NCI-H460 (cell line): Measurements from ENCODE around the gene CCNF. TPM values are rescaled to one million over a fixed set of nuclear protein-coding genes. Genes with fewer than 3 reads are reported as not detected.
"Not testable (repeated sequence)": the region's sequence is repeated elsewhere in the genome, so short reads cannot be mapped to it uniquely, and the experiment has no call there.

Experiments
- DNase-seq: peaks from one replicate; pipeline ENCODE4 v3.0.0-alpha.2; 2016; ENCODE audit warnings: low read depth; ENCODE audit errors: extremely low read depth
- polyA plus RNA-seq: library from polyadenylated mRNA; depleted of rRNA; stranded (reverse); fragments of >200 nt; gene quantifications from 2 replicates; pipeline ENCODE4 v1.2.3, GENCODE V29; 2014; cell fraction: nucleus; rRNA removed
- total RNA-seq: library from RNA; depleted of rRNA; stranded (reverse); fragments of >200 nt; shearing (Covaris generic); gene quantifications from 2 replicates; pipeline ENCODE4 v1.2.3, GENCODE V29; 2014; rRNA removed

The CCNF gene, protein sequence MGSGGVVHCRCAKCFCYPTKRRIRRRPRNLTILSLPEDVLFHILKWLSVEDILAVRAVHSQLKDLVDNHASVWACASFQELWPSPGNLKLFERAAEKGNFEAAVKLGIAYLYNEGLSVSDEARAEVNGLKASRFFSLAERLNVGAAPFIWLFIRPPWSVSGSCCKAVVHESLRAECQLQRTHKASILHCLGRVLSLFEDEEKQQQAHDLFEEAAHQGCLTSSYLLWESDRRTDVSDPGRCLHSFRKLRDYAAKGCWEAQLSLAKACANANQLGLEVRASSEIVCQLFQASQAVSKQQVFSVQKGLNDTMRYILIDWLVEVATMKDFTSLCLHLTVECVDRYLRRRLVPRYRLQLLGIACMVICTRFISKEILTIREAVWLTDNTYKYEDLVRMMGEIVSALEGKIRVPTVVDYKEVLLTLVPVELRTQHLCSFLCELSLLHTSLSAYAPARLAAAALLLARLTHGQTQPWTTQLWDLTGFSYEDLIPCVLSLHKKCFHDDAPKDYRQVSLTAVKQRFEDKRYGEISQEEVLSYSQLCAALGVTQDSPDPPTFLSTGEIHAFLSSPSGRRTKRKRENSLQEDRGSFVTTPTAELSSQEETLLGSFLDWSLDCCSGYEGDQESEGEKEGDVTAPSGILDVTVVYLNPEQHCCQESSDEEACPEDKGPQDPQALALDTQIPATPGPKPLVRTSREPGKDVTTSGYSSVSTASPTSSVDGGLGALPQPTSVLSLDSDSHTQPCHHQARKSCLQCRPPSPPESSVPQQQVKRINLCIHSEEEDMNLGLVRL
- 21.2 and 22.1 TPM in 2 replicates for total RNA-seq
- polyA plus RNA-seq: 22.5 and 33.7 TPM in 2 replicates

GRCh38 chr16:2429034-2429770 lies at the start of gene CCNF:
Gene CCNF (plus strand): TSS chr16:2429447. CDS start chr16:2429482, 35 bp downstream.
- DNase-seq: peak; percentile 95

GRCh38 chr16:2383501-2383900 lies 45.7 kb upstream of the CCNF start:
- DNase-seq: no peak

GRCh38 chr16:2384426-2384825 lies 44.8 kb upstream of the CCNF start:
- no peak for DNase-seq

GRCh38 chr16:2385190-2385836 lies 43.9 kb upstream of the CCNF start:
- no peak for DNase-seq

DNA sequence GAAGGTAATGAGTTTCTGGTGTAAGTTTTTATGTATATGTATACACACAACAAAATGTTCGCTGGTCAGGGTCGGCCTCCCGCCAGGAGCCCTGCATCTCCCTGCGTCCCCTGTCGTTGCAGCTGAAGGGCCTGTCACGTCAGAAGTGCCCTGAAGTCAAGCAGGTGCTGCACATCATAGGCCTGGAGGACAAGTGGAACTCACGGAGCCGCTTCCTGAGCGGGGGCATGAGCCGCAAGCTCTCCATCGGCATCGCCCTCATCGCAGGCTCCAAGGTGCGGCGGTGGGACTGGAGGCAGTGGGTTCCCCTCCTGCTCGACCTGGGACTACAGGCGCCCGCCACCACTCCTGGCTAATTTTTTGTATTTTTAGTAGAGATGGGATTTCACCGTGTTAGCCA lies 43.3 kb upstream of the CCNF start:
- DNase-seq: not testable (repeated sequence)

- no peak for DNase-seq
Observed at GRCh38 chr16:2386990-2387389, 42.3 kb upstream of the CCNF start.

DNA sequence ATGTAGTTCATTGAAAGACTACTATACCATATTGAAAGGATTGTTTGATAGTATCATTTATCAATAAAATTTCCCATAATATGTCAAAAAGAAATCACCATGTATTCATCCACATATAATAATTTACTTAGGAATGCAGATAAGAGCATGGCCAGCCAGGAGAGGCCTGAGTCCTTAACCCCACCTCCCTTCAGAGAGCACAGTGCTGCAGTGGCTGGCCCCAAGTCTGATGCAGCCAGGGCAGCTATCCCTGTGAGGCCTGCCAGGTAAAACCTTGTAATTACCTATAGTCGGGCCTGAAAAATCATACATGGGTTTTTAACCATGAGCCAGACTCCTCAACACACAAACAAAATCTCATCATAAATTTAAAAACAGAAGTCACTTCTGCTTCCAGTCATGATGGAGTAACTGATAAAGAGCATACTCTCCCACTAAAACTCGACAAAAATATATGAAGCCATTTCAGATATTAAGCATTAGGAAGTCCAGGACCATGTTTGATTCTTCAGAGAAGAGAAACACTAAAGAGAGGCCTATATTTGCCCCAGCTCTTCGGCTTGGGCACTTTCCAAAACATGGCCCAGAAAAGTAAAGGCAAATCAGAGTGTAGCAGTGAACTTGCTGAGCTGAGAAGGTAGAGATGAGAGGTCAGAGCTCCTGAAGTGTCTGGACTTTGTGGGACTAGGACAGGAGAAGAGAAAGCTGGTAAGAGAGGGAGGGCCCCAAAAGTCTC lies 40.9 kb upstream of the CCNF start:
- no peak for DNase-seq

DNA sequence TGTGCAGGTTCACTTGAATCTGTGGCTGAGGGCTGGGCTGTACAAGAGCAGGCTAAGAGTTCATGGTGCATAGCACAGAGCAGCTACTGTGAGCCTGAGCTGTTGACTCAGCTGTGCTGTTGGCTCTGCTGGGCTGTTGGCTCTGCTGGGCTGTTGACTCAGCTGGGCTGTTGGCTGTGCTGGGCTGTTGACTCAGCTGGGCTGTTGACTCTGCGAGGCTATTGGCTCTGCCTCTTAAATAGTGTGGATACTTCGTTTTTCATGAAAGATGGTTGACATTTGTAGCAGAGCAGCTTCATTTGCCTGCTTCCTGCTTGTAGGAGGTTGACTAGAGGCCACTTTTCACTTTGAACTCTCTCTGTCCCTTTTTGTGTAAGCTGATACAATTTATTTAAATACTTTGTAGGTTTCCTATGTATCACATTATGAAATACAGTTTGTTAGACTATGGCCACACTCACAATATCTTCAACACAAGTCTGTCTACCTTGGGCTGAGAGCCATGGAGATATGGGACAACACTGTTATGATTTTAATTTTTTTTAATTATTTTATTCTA lies 40.3 kb upstream of the CCNF start:
- no peak for DNase-seq

- no peak for DNase-seq
Observed at GRCh38 chr16:2392025-2392424, 37.2 kb upstream of the CCNF start.

DNA sequence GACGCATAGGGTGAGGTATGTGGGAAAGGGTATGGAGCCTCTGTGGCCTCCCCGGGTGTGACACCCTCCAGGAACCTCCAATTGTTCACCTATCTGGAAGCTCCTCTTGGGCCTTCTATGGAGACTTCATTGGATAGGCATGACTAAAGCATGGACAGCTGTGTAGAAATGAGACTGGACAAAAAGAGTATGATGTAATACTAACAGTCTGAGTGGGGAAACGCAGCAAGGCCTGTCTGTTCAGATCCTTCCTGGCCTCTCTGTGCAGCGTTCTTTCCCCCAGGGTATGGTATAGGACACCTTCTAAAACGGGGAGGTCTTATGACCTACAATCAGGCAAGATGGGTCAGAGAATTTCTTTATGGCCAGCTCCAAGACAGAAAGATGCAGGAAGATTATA lies 30.7 kb upstream of the CCNF start:
- DNase-seq: no peak

DNA sequence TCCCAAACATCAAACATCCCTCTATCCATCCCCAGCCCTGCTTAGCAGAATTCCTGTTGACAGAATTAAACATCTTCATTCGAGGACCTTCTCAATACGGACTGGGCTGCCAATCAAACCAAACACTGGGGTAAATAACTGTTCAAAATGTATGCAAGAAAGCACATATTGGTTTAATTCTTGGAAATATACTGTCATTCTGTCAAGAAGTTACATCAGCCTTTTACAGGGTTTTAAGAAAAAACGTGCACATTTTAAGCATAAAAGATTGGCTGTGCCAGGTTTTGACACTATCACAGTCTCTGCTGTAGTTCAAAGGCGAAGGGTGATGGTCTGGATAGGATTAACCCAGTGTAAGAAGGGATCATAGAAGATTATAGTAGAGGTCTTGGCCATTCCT lies 25.1 kb upstream of the CCNF start:
- no peak for DNase-seq

DNA sequence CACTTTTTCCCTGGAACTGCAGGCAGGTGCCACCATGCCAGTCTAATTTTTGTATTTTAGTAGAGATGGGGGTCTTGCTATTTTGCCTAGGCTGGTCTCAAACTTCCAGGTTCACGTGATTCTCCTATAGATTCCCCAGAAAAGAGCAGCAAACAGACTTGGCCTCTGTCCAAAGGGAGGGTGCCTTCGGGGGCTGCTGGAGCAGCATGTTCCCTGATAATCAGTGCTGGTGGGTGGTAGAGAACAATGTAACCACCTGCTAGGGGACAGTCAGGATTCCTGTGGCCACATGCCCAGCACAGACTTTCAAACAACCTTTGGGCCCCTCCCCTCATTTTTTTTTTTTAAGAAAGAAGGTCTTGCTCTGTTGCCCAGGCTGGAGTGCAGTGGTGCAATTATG lies 14.2 kb upstream of the CCNF start:
- no peak for DNase-seq

- DNase-seq: no peak
Observed at GRCh38 chr16:2420035-2420434, 9.2 kb upstream of the CCNF start.

DNA sequence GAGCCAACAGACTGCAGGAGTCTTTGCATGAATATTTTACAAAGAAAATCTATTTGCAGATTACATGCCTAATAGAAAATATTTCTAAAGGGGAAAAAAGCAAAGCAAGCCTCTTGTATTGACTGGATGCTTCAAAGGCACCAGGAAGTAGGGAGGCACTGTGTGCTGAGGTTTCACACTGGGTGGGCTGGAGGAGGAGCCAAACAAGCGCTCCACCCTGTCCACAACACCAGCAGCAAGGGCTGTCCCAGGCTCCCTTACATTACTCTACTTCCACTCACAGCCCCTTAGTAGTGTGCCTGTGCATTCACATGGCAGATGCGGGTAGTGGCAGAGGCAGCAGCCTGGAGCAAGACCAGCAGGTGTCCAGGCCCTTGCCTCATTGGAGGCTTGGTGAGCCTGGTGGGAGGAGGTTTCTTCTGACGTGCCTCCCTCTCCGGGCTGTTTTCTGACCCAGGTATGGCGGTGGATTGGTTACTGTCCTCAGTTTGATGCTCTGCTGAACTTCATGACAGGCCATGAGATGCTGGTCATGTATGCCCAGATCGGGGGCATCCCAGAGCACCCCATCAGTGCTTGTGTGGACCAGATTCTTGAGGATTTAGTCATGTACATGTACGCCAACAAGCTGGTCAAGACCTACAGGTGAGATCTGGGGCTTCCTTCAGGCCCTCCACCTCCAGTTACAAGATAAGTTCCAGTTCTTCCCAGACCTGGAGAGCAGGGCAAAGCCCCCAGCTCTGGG lies 7.0 kb upstream of the CCNF start:
- no peak for DNase-seq

DNA sequence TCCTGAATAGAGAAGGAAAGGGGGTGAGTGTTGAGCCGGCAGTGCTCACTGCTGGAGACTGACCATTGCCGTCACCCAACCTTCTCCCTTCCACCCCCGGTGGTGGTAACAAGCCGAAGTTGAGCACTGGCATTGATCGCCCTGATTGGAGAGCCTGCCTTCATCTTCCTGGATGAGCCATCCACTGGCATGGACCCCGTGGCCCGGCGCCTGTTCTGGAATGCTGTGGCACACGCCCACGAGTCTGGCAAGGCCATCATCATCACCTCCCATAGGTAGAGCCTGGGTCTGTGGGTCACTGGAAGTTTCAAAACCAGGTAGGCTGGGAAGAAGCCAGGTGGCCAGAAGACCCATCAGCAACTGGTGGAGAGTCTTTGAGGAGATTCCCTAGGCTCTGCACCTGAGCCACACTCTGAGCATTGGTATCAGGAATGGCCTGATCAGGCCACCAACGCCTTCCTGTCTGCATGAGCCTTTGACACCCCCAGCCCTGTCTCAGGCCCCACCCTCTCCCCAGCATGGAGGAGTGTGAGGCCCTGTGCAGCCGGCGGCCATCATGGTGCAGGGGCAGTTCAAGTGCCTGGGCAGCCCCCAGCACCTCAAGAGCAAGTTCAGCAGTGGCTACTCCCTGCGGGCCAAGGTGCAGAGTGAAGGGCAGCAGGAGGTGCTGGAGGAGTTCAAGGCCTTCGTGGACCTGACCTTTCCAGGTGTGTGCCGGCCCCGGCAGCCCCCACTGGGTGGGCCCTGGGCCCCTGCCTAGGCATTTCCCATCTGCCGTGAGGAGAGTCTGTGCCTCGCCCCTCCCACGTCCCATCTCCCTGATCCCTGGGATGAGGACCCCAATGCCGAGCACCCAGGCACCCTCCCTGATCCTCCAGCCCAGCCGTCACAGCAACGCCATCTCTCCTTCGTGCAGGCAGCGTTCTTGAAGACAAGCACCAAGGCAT lies 4.9 kb upstream of the CCNF start:
- no peak for DNase-seq

GRCh38 chr16:2425008-2425518 lies 4.2 kb upstream of the CCNF start:
- no peak for DNase-seq

DNA sequence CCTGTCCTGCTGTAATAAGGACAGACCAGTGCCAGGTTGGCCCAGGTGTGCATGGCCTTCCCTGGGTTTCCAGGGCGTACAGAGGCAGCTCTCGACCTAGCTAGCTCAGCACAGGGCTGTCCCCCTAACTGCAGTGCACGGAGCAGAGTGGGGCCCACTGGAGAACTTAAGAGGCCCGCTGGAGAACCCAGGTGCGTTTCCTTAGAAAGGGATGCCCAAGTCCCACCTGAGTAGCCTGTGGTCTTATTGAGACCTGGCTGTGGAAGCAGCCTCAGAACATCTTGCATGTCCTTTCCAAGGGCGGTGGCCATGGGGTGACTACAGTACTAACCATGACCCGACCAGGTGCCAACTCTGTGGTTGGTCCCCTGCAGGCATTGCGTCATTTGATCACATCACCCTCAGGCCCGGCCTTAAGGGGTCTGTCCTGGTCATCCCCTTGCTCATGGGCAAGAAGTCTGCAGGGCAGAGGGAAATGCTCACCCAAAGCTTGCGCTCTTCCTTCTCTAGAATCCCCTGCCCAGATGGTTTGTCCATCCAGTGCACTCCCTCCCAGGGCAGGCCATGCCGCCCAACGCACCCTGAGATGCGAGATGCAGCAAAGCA lies 3.3 kb upstream of the CCNF start:
- DNase-seq: no peak
